Transverse colon (tissue), 4 donors: ENCODE measurements around the gene LNX1. TPM values are rescaled to one million over a fixed set of nuclear protein-coding genes. Genes with fewer than 3 reads are reported as not detected.
A peak's percentile ranks its signal among the peaks of the same experiment; 100 is the strongest.

Experiments used
- DNase-seq: peaks from one replicate; pipeline ENCODE4 v3.0.0-alpha.2; 2019
- H3K27ac ChIP-seq, 4 donors: fragments of 200-600 bp; sonication (generic); 2 replicates each; pipeline ENCODE4 v1.5.1; 2016 to 2018; ENCODE audit warnings: inconsistent platforms in 4 of 4
- H3K27me3 ChIP-seq: fragments of 200-600 bp; sonication (generic); 2 replicates; pipeline ENCODE4 v1.5.1; 2017; ENCODE audit warnings: inconsistent platforms
- H3K36me3 ChIP-seq, 4 donors: fragments of 200-600 bp; sonication (generic); 2 replicates each; pipeline ENCODE4 v1.5.1; 2017 to 2019; ENCODE audit warnings: inconsistent platforms in 4 of 4
- H3K4me1 ChIP-seq, 4 donors: fragments of 200-600 bp; sonication (generic); 2 replicates each; pipeline ENCODE4 v1.5.1; 2017 to 2020; ENCODE audit warnings: inconsistent platforms in 4 of 4
- H3K4me3 ChIP-seq, 4 donors: fragments of 200-600 bp; sonication (generic); 1 replicate in 1 of 4; 2 replicates in 3 of 4; pipeline versions ENCODE4 v1.5.1 to v1.6.1; 2017 to 2019; ENCODE audit warnings: inconsistent platforms in 4 of 4
- H3K9me3 ChIP-seq, 2 donors: fragments of 200-600 bp; sonication (generic); 2 replicates each; pipeline ENCODE4 v1.5.1; 2017 to 2019; ENCODE audit warnings: inconsistent platforms in 2 of 2
- CTCF ChIP-seq, 5 experiments: fragments of 200-600 bp in 3 of 5; fragments of 450-650 bp in 2 of 5; sonication (generic) in 3 of 5; IDR thresholded peaks; 1 replicate in 2 of 5; 2 replicates in 3 of 5; pipeline ENCODE4 v1.5.1; 2016 to 2017; ENCODE audit warnings: antibody characterized with exemption in 5 of 5, inconsistent platforms in 3 of 5, mild to moderate bottlenecking in 2 of 5, moderate library complexity in 1 of 5
- EP300 ChIP-seq: sonication (generic); formaldehyde crosslinking; IDR thresholded peaks from one replicate; pipeline ENCODE4 v1.6.1; 2017; ENCODE audit warnings: antibody characterized with exemption, low read depth
- POLR2A ChIP-seq: fragments of 450-650 bp; IDR thresholded peaks from one replicate; pipeline ENCODE4 v1.6.1; 2016; ENCODE audit warnings: antibody characterized with exemption, mild to moderate bottlenecking, moderate library complexity
- POLR2AphosphoS5 ChIP-seq, 3 donors: sonication (generic); formaldehyde crosslinking; IDR thresholded peaks; one replicate each; pipeline ENCODE4 v1.6.1; 2016; ENCODE audit warnings: antibody characterized with exemption in 3 of 3
- WGBS, 2 donors: methylation state at CpG; one replicate each; pipeline ENCODE4 v1.1.5; 2018; ENCODE audit warnings: low coverage in 1 of 2; 5-methylcytosine and 5-hydroxymethylcytosine counted together
- in situ Hi-C, 4 donors: fragments of 200-750 bp; cut with MboI; loops; one replicate each; pipeline versions ENCODE4 v1.15.0 to v1.15.1; 2017; ENCODE audit warnings: low sequenced_read_pairs in 3 of 4, low pct_ligation_motif_present in 1 of 4, low pct_unique_long_range_greater_than_20kb in 1 of 4
- intact Hi-C: fragments of 100-400 bp; cut with DNase I; formaldehyde crosslinking; loops from one replicate; pipeline ENCODE4 v1.15.1; 2023; ENCODE audit warnings: low total_unique reads
- total RNA-seq, 4 donors: library from RNA; depleted of rRNA; stranded (reverse); fragments of >200 nt; gene quantifications; one replicate each; pipeline ENCODE4 v1.1.0, GENCODE V29; 2016

The LNX1 gene
- total RNA-seq, 4 donors from 2014 or later = 2.6 to 35.5 (median 18.1) TPM

GRCh38 chr4:53499791-53500190, 91.5 kb downstream of the LNX1 start:
- DNase-seq = no peak
- Histone ChIP-seq H3K4me1 (no peaks in the 10 kb centered on the region), H3K36me3 (no peaks in the 10 kb centered on the region), H3K9me3 (no peaks in the 10 kb centered on the region), H3K27ac (no peak overlapping the region), H3K4me3 (no peak overlapping the region), H3K27me3 (no peaks in the 10 kb centered on the region)
- intact Hi-C loops (no loop called here), in situ Hi-C loops (loop anchor here in 2 of 4 donors (25.0 kb wide), 4 partner anchors 112 to 713 kb away; partner anchors contain the start of gene FIP1L1 (in 1 of the 2))
- TF ChIP-seq EP300 = no peak
- TF ChIP-seq POLR2A = no peak
- TF ChIP-seq CTCF (IDR thresholded peaks at IDR 0.05) = no peak
- TF ChIP-seq POLR2AphosphoS5 (IDR thresholded peaks at IDR 0.05) = no peak
- 95 to 100% methylated on average over 1 of the region's 1 CpG for WGBS, 2 donors

GRCh38 chr4:53498706-53499105, 92.6 kb downstream of the LNX1 start:
- intact Hi-C loops = no loop called here
- WGBS, 2 donors = 79% methylated on average over 2 of the region's 2 CpGs; no CpG with 5 or more reads in 1 of the 2 donors

GRCh38 chr4:53497487-53498244, 93.6 kb downstream of the LNX1 start:
- intact Hi-C loops = no loop called here
- in situ Hi-C loops = loop anchor here in 2 of 4 donors (25.0 kb wide), 4 partner anchors 110 to 715 kb away; partner anchors contain the start of gene FIP1L1 (in 1 of the 2)
- no peaks in the 10 kb centered on the region for H3K4me1 ChIP-seq
- H3K4me3 ChIP-seq = no peak overlapping the region
- no peaks in the 10 kb centered on the region for H3K36me3 ChIP-seq
- peak overlapping the region in 2 of 4 donors; percentile 16 to 48 for H3K27ac ChIP-seq
- no peak for DNase-seq
- 72% methylated on average over 4 to 7 of the region's 7 CpGs for WGBS, 2 donors
- no peak for TF ChIP-seq CTCF (IDR thresholded peaks at IDR 0.05)
- no peaks in the 10 kb centered on the region for H3K27me3 ChIP-seq
- no peaks in the 10 kb centered on the region for H3K9me3 ChIP-seq

More at GRCh38 chr4:53498706-53499105, 92.6 kb downstream of the LNX1 start:
- DNase-seq = no peak
- Histone ChIP-seq H3K27me3 (no peaks in the 10 kb centered on the region), H3K4me3 (no peak overlapping the region), H3K9me3 (no peaks in the 10 kb centered on the region), H3K4me1 (no peaks in the 10 kb centered on the region), H3K27ac (no peak overlapping the region), H3K36me3 (no peaks in the 10 kb centered on the region)
- in situ Hi-C loops = loop anchor here in 2 of 4 donors (25.0 kb wide), 4 partner anchors 111 to 714 kb away; partner anchors contain the start of gene FIP1L1 (in 1 of the 2)
- TF ChIP-seq POLR2AphosphoS5 (IDR thresholded peaks at IDR 0.05) = no peak
- no peak for TF ChIP-seq CTCF (IDR thresholded peaks at IDR 0.05)
- TF ChIP-seq POLR2A = no peak
- TF ChIP-seq EP300 = no peak

GRCh38 chr4:53494851-53495250, 96.4 kb downstream of the LNX1 start:
- no peaks in the 10 kb centered on the region for H3K27me3 ChIP-seq
- no peak for DNase-seq
- H3K4me3 ChIP-seq = no peak overlapping the region
- TF ChIP-seq EP300 (no peak), POLR2AphosphoS5 (IDR thresholded peaks at IDR 0.05) (no peak), CTCF (IDR thresholded peaks at IDR 0.05) (no peak), POLR2A (no peak)
- H3K4me1 ChIP-seq = no peaks in the 10 kb centered on the region
- no peaks in the 10 kb centered on the region for H3K9me3 ChIP-seq
- in situ Hi-C loops = loop anchor here in 2 of 4 donors (25.0 kb wide), 4 partner anchors 108 to 717 kb away; partner anchors contain the start of gene FIP1L1 (in 1 of the 2)
- H3K36me3 ChIP-seq = no peaks in the 10 kb centered on the region
- intact Hi-C loops = no loop called here
- WGBS, 2 donors = 92 to 93% methylated on average over 5 to 6 of the region's 6 CpGs
- H3K27ac ChIP-seq = no peak overlapping the region
